Measurements from ENCODE around the gene PLD6. TPM values are rescaled to one million over a fixed set of nuclear protein-coding genes. Genes with fewer than 3 reads are reported as not detected.

The PLD6 gene
- total and polyA plus RNA-seq, 3 donors from 2014 or later: 39.9 to 44.2 (median 41.5) TPM

DNA sequence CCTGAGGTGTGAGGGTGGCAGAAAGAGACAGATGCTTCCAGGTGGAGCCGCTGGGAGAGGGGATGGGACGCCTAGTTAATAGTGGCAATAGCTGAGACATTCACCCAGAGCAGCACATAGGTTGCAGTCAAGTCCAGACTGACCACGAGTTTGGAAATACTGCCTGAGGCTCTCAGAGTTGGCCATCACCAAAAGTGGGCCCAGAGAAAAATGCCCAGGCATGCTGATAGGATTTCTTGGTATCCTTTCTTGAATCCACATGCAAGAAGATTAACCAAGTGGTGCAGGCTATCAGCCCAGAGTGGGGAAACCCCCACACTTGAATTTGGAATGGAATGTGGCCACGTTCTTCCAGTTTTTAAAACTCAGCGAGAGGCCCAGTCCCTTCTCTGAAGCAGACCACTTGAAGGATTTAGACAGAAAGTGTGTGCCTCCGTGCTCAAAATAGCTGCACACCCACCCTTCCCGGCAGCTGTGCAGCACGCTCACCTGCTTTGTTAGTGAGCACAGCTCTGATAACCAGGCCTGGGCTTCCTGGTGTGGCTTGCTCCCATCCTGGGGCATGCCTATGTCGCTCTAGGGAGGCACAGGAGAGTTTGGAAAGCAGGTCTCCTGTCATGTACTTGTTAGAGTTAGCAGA lies 35.7 kb downstream of the PLD6 start:
- Histone ChIP-seq H3K9me3 (no peaks in the 10 kb centered on the region), H3K4me3 (no peak overlapping the region), H3K27ac (no peak overlapping the region), H3K36me3 (ENCODE audit: low read depth, missing control alignments) (no peaks in the 10 kb centered on the region), H3K4me1 (no peaks in the 10 kb centered on the region), H3K27me3 (no peaks in the 10 kb centered on the region)
- TF ChIP-seq, protein P1, sequence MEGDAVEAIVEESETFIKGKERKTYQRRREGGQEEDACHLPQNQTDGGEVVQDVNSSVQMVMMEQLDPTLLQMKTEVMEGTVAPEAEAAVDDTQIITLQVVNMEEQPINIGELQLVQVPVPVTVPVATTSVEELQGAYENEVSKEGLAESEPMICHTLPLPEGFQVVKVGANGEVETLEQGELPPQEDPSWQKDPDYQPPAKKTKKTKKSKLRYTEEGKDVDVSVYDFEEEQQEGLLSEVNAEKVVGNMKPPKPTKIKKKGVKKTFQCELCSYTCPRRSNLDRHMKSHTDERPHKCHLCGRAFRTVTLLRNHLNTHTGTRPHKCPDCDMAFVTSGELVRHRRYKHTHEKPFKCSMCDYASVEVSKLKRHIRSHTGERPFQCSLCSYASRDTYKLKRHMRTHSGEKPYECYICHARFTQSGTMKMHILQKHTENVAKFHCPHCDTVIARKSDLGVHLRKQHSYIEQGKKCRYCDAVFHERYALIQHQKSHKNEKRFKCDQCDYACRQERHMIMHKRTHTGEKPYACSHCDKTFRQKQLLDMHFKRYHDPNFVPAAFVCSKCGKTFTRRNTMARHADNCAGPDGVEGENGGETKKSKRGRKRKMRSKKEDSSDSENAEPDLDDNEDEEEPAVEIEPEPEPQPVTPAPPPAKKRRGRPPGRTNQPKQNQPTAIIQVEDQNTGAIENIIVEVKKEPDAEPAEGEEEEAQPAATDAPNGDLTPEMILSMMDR (IDR thresholded peaks at IDR 0.05): no peak
- no peak for TF ChIP-seq POLR2A (IDR thresholded peaks at IDR 0.05)
- WGBS, 2 donors: 59 to 66% methylated on average over 8 to 9 of the region's 9 CpGs
- no peak for DNase-seq
- intact Hi-C loops (cut with DNase I; ENCODE audit: low total_unique reads): no loop called here

DNA sequence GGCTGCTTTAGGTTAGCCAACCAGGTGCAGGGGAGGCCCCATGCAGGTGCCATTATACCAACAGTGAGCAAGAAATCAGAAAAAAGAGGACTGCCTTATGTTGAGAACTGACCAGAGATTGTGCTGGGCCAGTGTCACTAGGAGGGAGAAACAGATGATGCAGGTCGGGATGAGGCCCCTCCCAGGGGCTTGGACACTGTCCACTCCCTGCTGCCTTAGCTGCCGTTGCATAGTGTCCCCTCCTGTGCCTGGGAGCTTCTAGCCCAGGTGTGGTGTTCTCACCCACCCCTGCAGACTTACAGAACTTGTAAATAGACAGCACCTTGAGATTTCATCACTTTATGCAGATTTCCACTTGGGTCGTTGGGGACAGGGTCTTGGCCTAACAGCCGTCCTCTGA lies 36.7 kb downstream of the PLD6 start:
- Histone ChIP-seq H3K27ac (no peak overlapping the region), H3K9me3 (no peaks in the 10 kb centered on the region), H3K4me1 (no peaks in the 10 kb centered on the region), H3K27me3 (no peaks in the 10 kb centered on the region), H3K4me3 (no peak overlapping the region), H3K36me3 (ENCODE audit: low read depth, missing control alignments) (no peaks in the 10 kb centered on the region)
- intact Hi-C loops (cut with DNase I; ENCODE audit: low total_unique reads): no loop called here
- DNase-seq: no peak
- TF ChIP-seq, protein P1 (IDR thresholded peaks at IDR 0.05): no peak
- no peak for TF ChIP-seq POLR2A (IDR thresholded peaks at IDR 0.05)
- WGBS, 2 donors: 87 to 92% methylated on average over 4 of the region's 4 CpGs

DNA sequence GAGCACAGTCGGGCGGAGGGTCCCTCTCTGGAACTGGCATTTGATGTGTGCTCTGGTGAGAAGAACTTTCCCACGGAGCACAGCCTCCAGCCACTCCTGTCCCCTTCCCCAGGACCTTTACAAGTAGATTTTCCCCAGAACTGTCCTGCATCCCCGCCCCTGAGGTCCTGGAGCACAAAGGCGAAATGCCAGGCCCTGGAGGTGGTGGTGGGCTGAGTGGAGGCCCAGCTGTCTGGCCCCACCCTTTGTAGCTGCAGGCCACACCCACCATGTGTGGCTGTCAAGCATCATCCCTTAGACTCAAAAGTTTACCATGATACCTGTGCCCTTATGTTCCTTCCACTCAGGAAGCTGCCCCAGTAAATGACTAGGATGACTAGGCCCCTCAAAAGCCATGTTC lies 37.7 kb downstream of the PLD6 start:
- TF ChIP-seq, protein P1 (IDR thresholded peaks at IDR 0.05): no peak
- no peak for TF ChIP-seq POLR2A (IDR thresholded peaks at IDR 0.05)
- no peak overlapping the region for H3K4me3 ChIP-seq
- no peaks in the 10 kb centered on the region for H3K36me3 ChIP-seq (ENCODE audit: low read depth, missing control alignments)
- H3K4me1 ChIP-seq: no peaks in the 10 kb centered on the region
- no peaks in the 10 kb centered on the region for H3K9me3 ChIP-seq
- intact Hi-C loops (cut with DNase I; ENCODE audit: low total_unique reads): no loop called here
- WGBS, 2 donors: 83 to 96% methylated on average over 1 to 5 of the region's 5 CpGs
- DNase-seq: no peak
- no peaks in the 10 kb centered on the region for H3K27me3 ChIP-seq
- H3K27ac ChIP-seq: no peak overlapping the region

DNA sequence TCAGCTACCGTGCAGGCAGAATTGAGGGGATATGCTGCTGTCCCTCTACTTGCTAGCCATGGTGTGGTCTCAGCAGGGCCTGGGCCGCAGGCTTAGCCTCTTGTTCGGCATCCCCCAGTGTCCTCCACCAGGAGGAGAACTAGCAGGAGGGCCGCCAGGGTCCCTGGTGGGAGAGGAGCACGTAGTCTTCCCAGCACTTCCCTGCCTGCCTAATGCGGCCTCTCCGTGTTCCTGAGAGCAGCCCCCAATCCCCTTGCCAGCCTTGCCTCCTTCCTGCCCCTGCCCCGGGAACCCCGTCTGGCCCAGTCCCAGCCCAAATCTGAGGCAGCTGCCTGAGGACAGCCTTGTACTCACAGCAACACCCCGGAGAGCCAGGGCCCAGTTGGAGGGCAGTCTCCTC lies 38.1 kb downstream of the PLD6 start:
- Histone ChIP-seq H3K27me3 (no peaks in the 10 kb centered on the region), H3K27ac (no peak overlapping the region), H3K9me3 (no peaks in the 10 kb centered on the region), H3K4me3 (no peak overlapping the region), H3K36me3 (ENCODE audit: low read depth, missing control alignments) (no peaks in the 10 kb centered on the region), H3K4me1 (no peaks in the 10 kb centered on the region)
- WGBS, 2 donors: 92 to 95% methylated on average over 5 to 10 of the region's 10 CpGs
- TF ChIP-seq POLR2A (IDR thresholded peaks at IDR 0.05): no peak
- TF ChIP-seq, protein P1 (IDR thresholded peaks at IDR 0.05): no peak
- intact Hi-C loops (cut with DNase I; ENCODE audit: low total_unique reads): no loop called here
- no peak for DNase-seq

DNA sequence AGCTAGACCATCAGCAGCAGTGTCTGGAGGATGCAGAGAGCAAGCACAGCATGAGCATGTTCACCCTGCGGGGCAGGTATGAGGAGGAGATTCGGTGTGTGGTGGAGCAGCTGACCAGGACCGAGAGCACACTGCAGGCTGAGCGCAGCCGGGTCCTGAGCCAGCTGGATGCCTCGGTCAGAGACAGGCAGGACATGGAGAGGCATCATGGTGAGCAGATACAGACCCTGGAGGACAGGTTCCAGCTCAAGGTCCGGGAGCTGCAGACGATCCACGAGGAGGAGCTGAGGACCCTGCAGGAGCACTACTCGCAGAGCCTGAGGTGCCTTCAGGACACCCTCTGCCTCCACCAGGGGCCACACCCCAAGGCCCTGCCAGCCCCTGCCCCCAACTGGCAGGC lies 38.8 kb downstream of the PLD6 start:
- no peaks in the 10 kb centered on the region for H3K27me3 ChIP-seq
- no peak overlapping the region for H3K27ac ChIP-seq
- intact Hi-C loops (cut with DNase I; ENCODE audit: low total_unique reads): no loop called here
- DNase-seq: no peak
- no peaks in the 10 kb centered on the region for H3K4me1 ChIP-seq
- no peaks in the 10 kb centered on the region for H3K9me3 ChIP-seq
- H3K4me3 ChIP-seq: no peak overlapping the region
- TF ChIP-seq POLR2A (IDR thresholded peaks at IDR 0.05): no peak
- TF ChIP-seq, protein P1 (IDR thresholded peaks at IDR 0.05): no peak
- WGBS, 2 donors: 90 to 92% methylated on average over 2 to 10 of the region's 10 CpGs
- H3K36me3 ChIP-seq (ENCODE audit: low read depth, missing control alignments): no peaks in the 10 kb centered on the region

All from testis (tissue), 3 donors.